GM23338 (cell line): ENCODE results near the gene CELSR1. TPM values are rescaled to one million over a fixed set of nuclear protein-coding genes. Genes with fewer than 3 reads are reported as not detected.

Source experiments
- ATAC-seq: fragments of 200-7000 bp; cut with Tn5 transposase; 3 replicates; pipeline ENCODE4 v1.9.1; 2020
- DNase-seq: peaks from one replicate; pipeline ENCODE4 v3.0.0-alpha.2; 2015; ENCODE audit warnings: low spot score
- H2AFZ ChIP-seq: fragments of 200-600 bp; sonication (generic); 2 replicates; pipeline ENCODE4 v1.8.0; 2016; ENCODE audit warnings: antibody characterized with exemption, mild to moderate bottlenecking, moderate library complexity
- H3F3A ChIP-seq: fragments of 200-600 bp; sonication (generic); replicated peaks from 2 replicates; pipeline ENCODE4 v1.8.0; 2017; ENCODE audit warnings: antibody characterized with exemption, mixed run types, low read depth
- H3K27ac ChIP-seq: fragments of 200-600 bp; sonication (generic); 2 replicates; pipeline ENCODE4 v1.6.1; 2016; ENCODE audit warnings: low read depth
- H3K27me3 ChIP-seq: fragments of 200-600 bp; sonication (generic); 2 replicates; pipeline ENCODE4 v1.8.0; 2016; ENCODE audit warnings: mild to moderate bottlenecking, mixed run types, moderate library complexity; ENCODE audit not compliant: insufficient read depth
- H3K36me3 ChIP-seq: fragments of 200-600 bp; sonication (generic); 2 replicates; pipeline ENCODE4 v1.8.0; 2016; ENCODE audit warnings: mild to moderate bottlenecking; ENCODE audit not compliant: insufficient read depth
- H3K4me1 ChIP-seq: fragments of 200-600 bp; sonication (generic); 2 replicates; pipeline ENCODE4 v1.8.0; 2016; ENCODE audit warnings: mild to moderate bottlenecking, moderate library complexity; ENCODE audit not compliant: insufficient read depth
- H3K4me2 ChIP-seq: fragments of 200-600 bp; sonication (generic); 2 replicates; pipeline ENCODE4 v1.7.1; 2017; ENCODE audit warnings: mixed run types
- H3K4me3 ChIP-seq: fragments of 200-600 bp; sonication (generic); 2 replicates; pipeline ENCODE4 v1.6.1; 2016; ENCODE audit warnings: mixed run types
- H3K79me2 ChIP-seq: fragments of 200-600 bp; sonication (generic); replicated peaks from 2 replicates; pipeline ENCODE4 v1.8.0; 2017; ENCODE audit warnings: mild to moderate bottlenecking; ENCODE audit not compliant: insufficient read depth
- H3K9me2 ChIP-seq: fragments of 200-600 bp; sonication (generic); 2 replicates; pipeline ENCODE4 v1.8.0; 2017; ENCODE audit not compliant: insufficient read depth
- H4K20me1 ChIP-seq: fragments of 200-600 bp; sonication (generic); replicated peaks from 2 replicates; pipeline ENCODE4 v1.8.0; 2017; ENCODE audit warnings: mild to moderate bottlenecking; ENCODE audit not compliant: insufficient read depth
- H3K27ac Mint-ChIP-seq: 2 replicates; pipeline ENCODE4 v1.8.0; 2020; ENCODE audit warnings: inconsistent platforms, mild to moderate bottlenecking, moderate library complexity, mixed read lengths
- H3K27me3 Mint-ChIP-seq: 3 replicates; pipeline ENCODE4 v1.8.0; 2022; ENCODE audit warnings: low read depth, mild to moderate bottlenecking, moderate library complexity, mixed read lengths, inconsistent platforms; ENCODE audit not compliant: insufficient read depth, poor library complexity
- H3K36me3 Mint-ChIP-seq: 3 replicates; pipeline ENCODE4 v1.8.0; 2021; ENCODE audit warnings: low read depth, mild to moderate bottlenecking, inconsistent platforms, moderate library complexity, mixed read lengths
- H3K4me1 Mint-ChIP-seq: 3 replicates; pipeline ENCODE4 v1.8.0; 2020; ENCODE audit warnings: mild to moderate bottlenecking, inconsistent platforms, mixed read lengths
- H3K4me3 Mint-ChIP-seq: 3 replicates; pipeline ENCODE4 v1.8.0; 2021; ENCODE audit warnings: moderate library complexity, mild to moderate bottlenecking, inconsistent platforms, mixed read lengths
- H3K9me3 Mint-ChIP-seq: 3 replicates; pipeline ENCODE4 v1.8.0; 2020; ENCODE audit warnings: moderate library complexity, mild to moderate bottlenecking, inconsistent platforms, mixed read lengths
- CREB1 ChIP-seq: fragments of 250-450 bp; sonication (Bioruptor Pico); IDR thresholded peaks from 2 replicates; pipeline ENCODE4 v1.5.0; 2020; ENCODE audit warnings: low read depth, mild to moderate bottlenecking, moderate library complexity
- EZH2 ChIP-seq: fragments of 200-600 bp; sonication (generic); IDR thresholded peaks from one replicate; pipeline ENCODE4 v1.8.0; 2017; ENCODE audit warnings: antibody characterized with exemption, mild to moderate bottlenecking, low read depth; ENCODE audit not compliant: unreplicated experiment
- JUNB ChIP-seq: IDR thresholded peaks from one replicate; pipeline ENCODE4 v1.6.1; 2016; ENCODE audit warnings: antibody characterized with exemption; ENCODE audit not compliant: unreplicated experiment
- ZNF331 ChIP-seq: fragments of 250-450 bp; sonication (Bioruptor Pico); IDR thresholded peaks from 2 replicates; pipeline ENCODE4 v1.5.0; 2020; ENCODE audit warnings: low read depth, mild to moderate bottlenecking, moderate library complexity
- polyA plus RNA-seq: library from polyadenylated mRNA; unstranded; fragments of >200 nt; fragmentation: Nextera tagmentation; extraction: Ambion mirVana; gene quantifications from 2 replicates; pipeline ENCODE4 v1.2.1, GENCODE V29; 2016
- total RNA-seq: library from RNA; depleted of rRNA; stranded (reverse); fragments of >200 nt; shearing (Covaris generic); gene quantifications from 2 replicates; pipeline ENCODE4 v1.2.3, GENCODE V29; 2014
- TF ChIP-seq, protein P1 (sequence below), 2 experiments: fragments of 200-600 bp in 1 of 2; sonication (generic) in 1 of 2; conservative IDR thresholded peaks; 2 replicates each; pipeline versions ENCODE4 v1.5.1 to v1.6.1; 2016 to 2017; ENCODE audit warnings: antibody characterized with exemption in 2 of 2, low read depth in 2 of 2, mild to moderate bottlenecking in 2 of 2, moderate library complexity in 1 of 2
- TF ChIP-seq, protein P2 (sequence below): IDR thresholded peaks from one replicate; pipeline ENCODE4 v1.6.1; 2018; ENCODE audit warnings: antibody characterized with exemption; ENCODE audit not compliant: unreplicated experiment
- TF ChIP-seq, protein P3 (sequence below): fragments of 250-450 bp; sonication (Bioruptor Pico); IDR thresholded peaks from 2 replicates; pipeline ENCODE4 v1.5.0; 2020; ENCODE audit warnings: mild to moderate bottlenecking, moderate library complexity
- TF ChIP-seq, protein P4 (sequence below): IDR thresholded peaks from 2 replicates; pipeline ENCODE4 v1.6.1; 2016; ENCODE audit warnings: antibody characterized with exemption

Gene CELSR1
- total and polyA plus RNA-seq, 2 experiments from 2014 or later, result 4.8 to 20.4 TPM

DNA sequence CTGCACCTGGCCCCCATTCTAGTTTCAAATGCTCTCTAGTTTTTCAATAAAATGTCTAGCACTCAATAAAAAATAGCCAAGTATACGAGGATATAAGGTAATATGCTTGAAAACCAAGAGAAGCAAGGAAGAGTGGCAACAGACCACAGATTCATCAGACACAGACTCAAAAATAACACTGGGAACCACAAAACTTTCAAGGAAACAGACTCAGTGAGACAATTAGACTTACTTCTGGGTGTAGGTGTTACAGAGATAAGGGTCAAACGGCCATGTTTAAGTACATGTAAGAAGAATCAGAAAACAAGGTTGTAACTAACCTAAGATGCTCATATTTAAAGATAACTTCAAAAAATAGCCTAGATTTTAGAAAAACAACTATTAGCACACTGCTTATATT lies 134.9 kb downstream of the CELSR1 start (continued):
- TF ChIP-seq, protein P1, sequence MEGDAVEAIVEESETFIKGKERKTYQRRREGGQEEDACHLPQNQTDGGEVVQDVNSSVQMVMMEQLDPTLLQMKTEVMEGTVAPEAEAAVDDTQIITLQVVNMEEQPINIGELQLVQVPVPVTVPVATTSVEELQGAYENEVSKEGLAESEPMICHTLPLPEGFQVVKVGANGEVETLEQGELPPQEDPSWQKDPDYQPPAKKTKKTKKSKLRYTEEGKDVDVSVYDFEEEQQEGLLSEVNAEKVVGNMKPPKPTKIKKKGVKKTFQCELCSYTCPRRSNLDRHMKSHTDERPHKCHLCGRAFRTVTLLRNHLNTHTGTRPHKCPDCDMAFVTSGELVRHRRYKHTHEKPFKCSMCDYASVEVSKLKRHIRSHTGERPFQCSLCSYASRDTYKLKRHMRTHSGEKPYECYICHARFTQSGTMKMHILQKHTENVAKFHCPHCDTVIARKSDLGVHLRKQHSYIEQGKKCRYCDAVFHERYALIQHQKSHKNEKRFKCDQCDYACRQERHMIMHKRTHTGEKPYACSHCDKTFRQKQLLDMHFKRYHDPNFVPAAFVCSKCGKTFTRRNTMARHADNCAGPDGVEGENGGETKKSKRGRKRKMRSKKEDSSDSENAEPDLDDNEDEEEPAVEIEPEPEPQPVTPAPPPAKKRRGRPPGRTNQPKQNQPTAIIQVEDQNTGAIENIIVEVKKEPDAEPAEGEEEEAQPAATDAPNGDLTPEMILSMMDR (conservative IDR thresholded peaks at IDR 0.05; ENCODE audit: low read depth in 2 of 2), result no peak
- TF ChIP-seq JUNB, result no peak

DNA sequence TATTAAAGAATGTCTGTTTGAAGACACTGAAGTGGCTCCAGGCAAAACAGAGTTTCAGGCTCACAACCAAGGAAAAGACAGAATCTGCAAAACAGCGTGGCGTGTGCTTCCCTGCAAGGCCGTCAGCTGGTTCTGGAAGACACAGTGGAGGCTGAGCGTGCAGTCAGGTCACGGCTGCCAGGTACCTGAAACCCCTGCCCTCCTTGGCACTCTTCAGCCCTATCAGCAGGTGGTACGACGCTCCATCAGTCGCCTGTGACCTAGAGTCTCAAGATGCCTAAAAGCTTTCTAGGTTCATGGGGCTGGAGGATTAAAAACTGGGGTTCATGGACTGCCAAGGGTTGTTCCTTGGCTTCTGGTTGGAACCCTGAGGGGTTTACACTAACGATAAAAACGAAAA lies 136.1 kb downstream of the CELSR1 start:
- no peaks in the 10 kb centered on the region for H3K36me3 Mint-ChIP-seq
- Histone ChIP-seq H3K27ac (no peak overlapping the region), H2AFZ (no peak overlapping the region), H3K79me2 (no peaks in the 10 kb centered on the region), H3F3A (no peaks in the 10 kb centered on the region), H3K36me3 (no peaks in the 10 kb centered on the region), H3K4me1 (no peaks in the 10 kb centered on the region), H3K27me3 (no peaks in the 10 kb centered on the region), H3K4me3 (no peak overlapping the region), H3K9me2 (no peaks in the 10 kb centered on the region), H4K20me1 (no peaks in the 10 kb centered on the region; the same call in 1 of the 2 replicates), H3K4me2 (no peak overlapping the region)
- DNase-seq (no peak), ATAC-seq (no peak)
- H3K4me3 Mint-ChIP-seq, result no peak overlapping the region
- peaks cover 6% of the 10 kb centered on the region for H3K27me3 Mint-ChIP-seq
- no peaks in the 10 kb centered on the region for H3K9me3 Mint-ChIP-seq
- H3K4me1 Mint-ChIP-seq, result no peaks in the 10 kb centered on the region
- TF ChIP-seq, protein P2, sequence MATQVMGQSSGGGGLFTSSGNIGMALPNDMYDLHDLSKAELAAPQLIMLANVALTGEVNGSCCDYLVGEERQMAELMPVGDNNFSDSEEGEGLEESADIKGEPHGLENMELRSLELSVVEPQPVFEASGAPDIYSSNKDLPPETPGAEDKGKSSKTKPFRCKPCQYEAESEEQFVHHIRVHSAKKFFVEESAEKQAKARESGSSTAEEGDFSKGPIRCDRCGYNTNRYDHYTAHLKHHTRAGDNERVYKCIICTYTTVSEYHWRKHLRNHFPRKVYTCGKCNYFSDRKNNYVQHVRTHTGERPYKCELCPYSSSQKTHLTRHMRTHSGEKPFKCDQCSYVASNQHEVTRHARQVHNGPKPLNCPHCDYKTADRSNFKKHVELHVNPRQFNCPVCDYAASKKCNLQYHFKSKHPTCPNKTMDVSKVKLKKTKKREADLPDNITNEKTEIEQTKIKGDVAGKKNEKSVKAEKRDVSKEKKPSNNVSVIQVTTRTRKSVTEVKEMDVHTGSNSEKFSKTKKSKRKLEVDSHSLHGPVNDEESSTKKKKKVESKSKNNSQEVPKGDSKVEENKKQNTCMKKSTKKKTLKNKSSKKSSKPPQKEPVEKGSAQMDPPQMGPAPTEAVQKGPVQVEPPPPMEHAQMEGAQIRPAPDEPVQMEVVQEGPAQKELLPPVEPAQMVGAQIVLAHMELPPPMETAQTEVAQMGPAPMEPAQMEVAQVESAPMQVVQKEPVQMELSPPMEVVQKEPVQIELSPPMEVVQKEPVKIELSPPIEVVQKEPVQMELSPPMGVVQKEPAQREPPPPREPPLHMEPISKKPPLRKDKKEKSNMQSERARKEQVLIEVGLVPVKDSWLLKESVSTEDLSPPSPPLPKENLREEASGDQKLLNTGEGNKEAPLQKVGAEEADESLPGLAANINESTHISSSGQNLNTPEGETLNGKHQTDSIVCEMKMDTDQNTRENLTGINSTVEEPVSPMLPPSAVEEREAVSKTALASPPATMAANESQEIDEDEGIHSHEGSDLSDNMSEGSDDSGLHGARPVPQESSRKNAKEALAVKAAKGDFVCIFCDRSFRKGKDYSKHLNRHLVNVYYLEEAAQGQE, result no peak
- TF ChIP-seq, protein P1 (conservative IDR thresholded peaks at IDR 0.05; ENCODE audit: low read depth in 2 of 2), result no peak
- TF ChIP-seq, protein P3, sequence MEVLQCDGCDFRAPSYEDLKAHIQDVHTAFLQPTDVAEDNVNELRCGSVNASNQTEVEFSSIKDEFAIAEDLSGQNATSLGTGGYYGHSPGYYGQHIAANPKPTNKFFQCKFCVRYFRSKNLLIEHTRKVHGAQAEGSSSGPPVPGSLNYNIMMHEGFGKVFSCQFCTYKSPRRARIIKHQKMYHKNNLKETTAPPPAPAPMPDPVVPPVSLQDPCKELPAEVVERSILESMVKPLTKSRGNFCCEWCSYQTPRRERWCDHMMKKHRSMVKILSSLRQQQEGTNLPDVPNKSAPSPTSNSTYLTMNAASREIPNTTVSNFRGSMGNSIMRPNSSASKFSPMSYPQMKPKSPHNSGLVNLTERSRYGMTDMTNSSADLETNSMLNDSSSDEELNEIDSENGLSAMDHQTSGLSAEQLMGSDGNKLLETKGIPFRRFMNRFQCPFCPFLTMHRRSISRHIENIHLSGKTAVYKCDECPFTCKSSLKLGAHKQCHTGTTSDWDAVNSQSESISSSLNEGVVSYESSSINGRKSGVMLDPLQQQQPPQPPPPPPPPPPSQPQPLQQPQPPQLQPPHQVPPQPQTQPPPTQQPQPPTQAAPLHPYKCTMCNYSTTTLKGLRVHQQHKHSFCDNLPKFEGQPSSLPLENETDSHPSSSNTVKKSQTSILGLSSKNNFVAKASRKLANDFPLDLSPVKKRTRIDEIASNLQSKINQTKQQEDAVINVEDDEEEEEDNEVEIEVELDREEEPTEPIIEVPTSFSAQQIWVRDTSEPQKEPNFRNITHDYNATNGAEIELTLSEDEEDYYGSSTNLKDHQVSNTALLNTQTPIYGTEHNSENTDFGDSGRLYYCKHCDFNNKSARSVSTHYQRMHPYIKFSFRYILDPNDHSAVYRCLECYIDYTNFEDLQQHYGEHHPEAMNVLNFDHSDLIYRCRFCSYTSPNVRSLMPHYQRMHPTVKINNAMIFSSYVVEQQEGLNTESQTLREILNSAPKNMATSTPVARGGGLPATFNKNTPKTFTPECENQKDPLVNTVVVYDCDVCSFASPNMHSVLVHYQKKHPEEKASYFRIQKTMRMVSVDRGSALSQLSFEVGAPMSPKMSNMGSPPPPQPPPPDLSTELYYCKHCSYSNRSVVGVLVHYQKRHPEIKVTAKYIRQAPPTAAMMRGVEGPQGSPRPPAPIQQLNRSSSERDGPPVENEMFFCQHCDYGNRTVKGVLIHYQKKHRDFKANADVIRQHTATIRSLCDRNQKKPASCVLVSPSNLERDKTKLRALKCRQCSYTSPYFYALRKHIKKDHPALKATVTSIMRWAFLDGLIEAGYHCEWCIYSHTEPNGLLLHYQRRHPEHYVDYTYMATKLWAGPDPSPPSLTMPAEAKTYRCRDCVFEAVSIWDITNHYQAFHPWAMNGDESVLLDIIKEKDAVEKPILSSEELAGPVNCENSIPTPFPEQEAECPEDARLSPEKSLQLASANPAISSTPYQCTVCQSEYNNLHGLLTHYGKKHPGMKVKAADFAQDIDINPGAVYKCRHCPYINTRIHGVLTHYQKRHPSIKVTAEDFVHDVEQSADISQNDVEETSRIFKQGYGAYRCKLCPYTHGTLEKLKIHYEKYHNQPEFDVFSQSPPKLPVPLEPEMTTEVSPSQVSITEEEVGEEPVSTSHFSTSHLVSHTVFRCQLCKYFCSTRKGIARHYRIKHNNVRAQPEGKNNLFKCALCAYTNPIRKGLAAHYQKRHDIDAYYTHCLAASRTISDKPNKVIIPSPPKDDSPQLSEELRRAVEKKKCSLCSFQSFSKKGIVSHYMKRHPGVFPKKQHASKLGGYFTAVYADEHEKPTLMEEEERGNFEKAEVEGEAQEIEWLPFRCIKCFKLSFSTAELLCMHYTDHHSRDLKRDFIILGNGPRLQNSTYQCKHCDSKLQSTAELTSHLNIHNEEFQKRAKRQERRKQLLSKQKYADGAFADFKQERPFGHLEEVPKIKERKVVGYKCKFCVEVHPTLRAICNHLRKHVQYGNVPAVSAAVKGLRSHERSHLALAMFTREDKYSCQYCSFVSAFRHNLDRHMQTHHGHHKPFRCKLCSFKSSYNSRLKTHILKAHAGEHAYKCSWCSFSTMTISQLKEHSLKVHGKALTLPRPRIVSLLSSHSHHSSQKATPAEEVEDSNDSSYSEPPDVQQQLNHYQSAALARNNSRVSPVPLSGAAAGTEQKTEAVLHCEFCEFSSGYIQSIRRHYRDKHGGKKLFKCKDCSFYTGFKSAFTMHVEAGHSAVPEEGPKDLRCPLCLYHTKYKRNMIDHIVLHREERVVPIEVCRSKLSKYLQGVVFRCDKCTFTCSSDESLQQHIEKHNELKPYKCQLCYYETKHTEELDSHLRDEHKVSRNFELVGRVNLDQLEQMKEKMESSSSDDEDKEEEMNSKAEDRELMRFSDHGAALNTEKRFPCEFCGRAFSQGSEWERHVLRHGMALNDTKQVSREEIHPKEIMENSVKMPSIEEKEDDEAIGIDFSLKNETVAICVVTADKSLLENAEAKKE (CRISPR knock-in tag), result no peak
- TF ChIP-seq CREB1 (CRISPR knock-in tag) (no peak), EZH2 (no peak), ZNF331 (CRISPR knock-in tag) (no peak)
- TF ChIP-seq, protein P4, sequence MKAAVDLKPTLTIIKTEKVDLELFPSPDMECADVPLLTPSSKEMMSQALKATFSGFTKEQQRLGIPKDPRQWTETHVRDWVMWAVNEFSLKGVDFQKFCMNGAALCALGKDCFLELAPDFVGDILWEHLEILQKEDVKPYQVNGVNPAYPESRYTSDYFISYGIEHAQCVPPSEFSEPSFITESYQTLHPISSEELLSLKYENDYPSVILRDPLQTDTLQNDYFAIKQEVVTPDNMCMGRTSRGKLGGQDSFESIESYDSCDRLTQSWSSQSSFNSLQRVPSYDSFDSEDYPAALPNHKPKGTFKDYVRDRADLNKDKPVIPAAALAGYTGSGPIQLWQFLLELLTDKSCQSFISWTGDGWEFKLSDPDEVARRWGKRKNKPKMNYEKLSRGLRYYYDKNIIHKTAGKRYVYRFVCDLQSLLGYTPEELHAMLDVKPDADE, result no peak
- H3K27ac Mint-ChIP-seq, result no peak overlapping the region
